Measurements from ENCODE around the gene CRACR2B. TPM values are rescaled to one million over a fixed set of nuclear protein-coding genes. Genes with fewer than 3 reads are reported as not detected.

Gene CRACR2B
- total and polyA plus RNA-seq, 3 experiments from 2014 or later = 2.4 to 3.6 TPM; not detected in 1

DNA sequence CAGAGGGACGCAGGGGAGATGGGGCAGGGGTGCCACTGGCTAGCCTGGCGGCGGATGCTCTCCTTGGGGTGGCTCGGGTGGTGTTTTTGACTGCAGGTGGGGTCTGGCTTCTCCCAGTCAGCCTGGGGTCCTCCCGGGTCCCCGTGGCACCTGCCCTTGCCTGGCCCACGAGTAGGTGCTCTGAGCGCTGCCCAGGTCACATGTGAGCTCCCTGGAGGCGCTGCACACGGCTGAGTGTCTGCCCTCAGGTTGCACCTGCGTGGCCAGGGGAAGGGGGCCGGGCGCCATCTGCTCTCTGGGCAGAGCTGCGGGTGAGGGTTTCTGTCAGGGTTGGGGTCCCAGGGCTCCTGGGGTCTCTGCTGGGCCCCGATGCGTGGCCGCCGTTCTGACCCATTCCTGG lies 20.2 kb downstream of the CRACR2B start:
- H3K36me3 Mint-ChIP-seq = no peaks in the 10 kb centered on the region
- Histone ChIP-seq H3K4me1 (ENCODE audit: insufficient read depth, low read length) (peaks cover 25% of the 10 kb centered on the region), H3K27ac (ENCODE audit: low read depth, low read length) (no peak overlapping the region), H3K4me3 (ENCODE audit: low read length) (no peak overlapping the region), H3K27me3 (ENCODE audit: insufficient read depth, low read length, poor library complexity, severe bottlenecking) (peaks cover 8% of the 10 kb centered on the region), H3K9me3 (ENCODE audit: low read length) (no peaks in the 10 kb centered on the region), H3K36me3 (ENCODE audit: insufficient read depth, low read length) (no peaks in the 10 kb centered on the region)
- ChIA-PET CTCF (interaction anchor here (0.9 to 5.4 kb wide), 6 partner anchors 16 to 205 kb away, joined by 3 to 48 read pairs (median 5); no protein-coding TSS in a partner anchor), POLR2A (interaction anchor here (0.5 kb wide), 1 partner anchor 9 kb away, joined by 4 read pairs; no protein-coding TSS in a partner anchor)
- peaks cover 5 to 8% of the 10 kb centered on the region in 2 donors for H3K27me3 Mint-ChIP-seq
- H3K4me1 Mint-ChIP-seq = peaks cover 0 to 22% (median 7%) of the 10 kb centered on the region in 3 donors
- H3K27ac Mint-ChIP-seq = no peak overlapping the region
- H3K9me3 Mint-ChIP-seq = no peaks in the 10 kb centered on the region
- peak overlapping the region in 1 of 7 donors; percentile 45 for H3K4me3 Mint-ChIP-seq
- DNase-seq = no peak

DNA sequence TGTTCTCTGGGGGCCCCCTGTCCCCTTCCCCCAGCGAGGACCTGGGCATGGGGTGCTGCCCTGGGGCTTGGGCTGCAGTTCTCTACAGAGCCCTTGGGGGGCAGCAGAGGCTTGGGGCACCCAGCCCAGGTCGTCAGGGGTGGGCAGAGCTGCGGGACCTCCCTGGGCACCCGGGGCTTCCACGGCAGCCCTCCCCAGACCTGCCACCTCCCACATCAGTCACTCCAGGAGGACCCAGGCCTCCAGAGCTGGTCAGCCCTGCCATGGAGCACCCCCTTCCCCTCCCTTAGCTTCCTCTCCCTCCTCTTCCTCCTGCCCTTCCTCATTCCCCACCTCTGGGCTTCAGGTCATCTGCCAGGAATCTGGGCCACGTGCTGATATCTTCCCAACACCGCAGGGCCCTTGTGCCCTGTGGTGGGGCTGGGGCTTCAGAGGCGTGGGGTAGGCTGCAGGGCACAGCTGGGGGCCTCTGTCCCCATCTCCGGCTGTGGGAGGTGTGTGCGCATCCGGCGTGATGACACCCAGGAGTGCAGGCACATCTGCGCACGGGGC lies 20.7 kb downstream of the CRACR2B start:
- H3K27me3 Mint-ChIP-seq = peaks cover 3 to 6% of the 10 kb centered on the region in 2 donors
- POLR2A ChIA-PET = interaction anchor here (0.5 kb wide), 1 partner anchor 8 kb away, joined by 4 read pairs; no protein-coding TSS in a partner anchor
- H3K27ac Mint-ChIP-seq = no peak overlapping the region
- Histone ChIP-seq H3K27ac (ENCODE audit: low read depth, low read length) (no peak overlapping the region), H3K4me3 (ENCODE audit: low read length) (no peak overlapping the region), H3K27me3 (ENCODE audit: insufficient read depth, low read length, poor library complexity, severe bottlenecking) (peaks cover 8% of the 10 kb centered on the region), H3K9me3 (ENCODE audit: low read length) (no peaks in the 10 kb centered on the region), H3K4me1 (ENCODE audit: insufficient read depth, low read length) (peaks cover 23% of the 10 kb centered on the region), H3K36me3 (ENCODE audit: insufficient read depth, low read length) (no peaks in the 10 kb centered on the region)
- H3K9me3 Mint-ChIP-seq = no peaks in the 10 kb centered on the region
- peak; percentile 59 to 77 (median 60) for DNase-seq
- peak overlapping the region; percentile 32 to 86 (median 58) for H3K4me3 Mint-ChIP-seq
- H3K4me1 Mint-ChIP-seq = peaks cover 0 to 19% (median 6%) of the 10 kb centered on the region in 3 donors
- CTCF ChIA-PET = interaction anchor here (0.7 to 5.4 kb wide), 9 partner anchors 9 to 204 kb away, joined by 3 to 48 read pairs (median 4); no protein-coding TSS in a partner anchor
- no peaks in the 10 kb centered on the region for H3K36me3 Mint-ChIP-seq

GRCh38 chr11:849104-849824 lies 21.5 kb downstream of the CRACR2B start:
- Histone ChIP-seq H3K27ac (ENCODE audit: low read depth, low read length) (no peak overlapping the region), H3K4me1 (ENCODE audit: insufficient read depth, low read length) (peaks cover 17% of the 10 kb centered on the region), H3K4me3 (ENCODE audit: low read length) (no peak overlapping the region), H3K27me3 (ENCODE audit: insufficient read depth, low read length, poor library complexity, severe bottlenecking) (peaks cover 8% of the 10 kb centered on the region), H3K36me3 (ENCODE audit: insufficient read depth, low read length) (no peaks in the 10 kb centered on the region), H3K9me3 (ENCODE audit: low read length) (no peaks in the 10 kb centered on the region)
- Mint-ChIP-seq H3K9me3 (no peaks in the 10 kb centered on the region), H3K27me3 (peaks cover 2 to 4% of the 10 kb centered on the region in 2 donors), H3K4me3 (peak overlapping the region; percentile 34 to 78 (median 58)), H3K4me1 (peaks cover 0 to 11% (median 4%) of the 10 kb centered on the region in 3 donors), H3K36me3 (no peaks in the 10 kb centered on the region), H3K27ac (no peak overlapping the region)
- CTCF ChIA-PET = interaction anchor here (0.7 to 5.4 kb wide), 7 partner anchors 10 to 203 kb away, joined by 3 to 48 read pairs (median 4); no protein-coding TSS in a partner anchor
- peak in 1 of 5 donors; percentile 28 for DNase-seq
- POLR2A ChIA-PET = no interaction called here

GRCh38 chr11:849951-850774 lies 22.4 kb downstream of the CRACR2B start:
- no peak overlapping the region for H3K27ac Mint-ChIP-seq
- H3K27me3 Mint-ChIP-seq = peaks cover 2 to 4% of the 10 kb centered on the region in 2 donors
- no peak for DNase-seq
- Histone ChIP-seq H3K4me1 (ENCODE audit: insufficient read depth, low read length) (peaks cover 10% of the 10 kb centered on the region), H3K27ac (ENCODE audit: low read depth, low read length) (no peak overlapping the region), H3K9me3 (ENCODE audit: low read length) (no peaks in the 10 kb centered on the region), H3K36me3 (ENCODE audit: insufficient read depth, low read length) (no peaks in the 10 kb centered on the region), H3K27me3 (ENCODE audit: insufficient read depth, low read length, poor library complexity, severe bottlenecking) (peaks cover 8% of the 10 kb centered on the region), H3K4me3 (ENCODE audit: low read length) (no peak overlapping the region)
- ChIA-PET POLR2A (no interaction called here), CTCF (interaction anchor here (5.4 kb wide), 1 partner anchor 203 kb away, joined by 48 read pairs; no protein-coding TSS in a partner anchor)
- peaks cover 0 to 11% (median 4%) of the 10 kb centered on the region in 3 donors for H3K4me1 Mint-ChIP-seq
- H3K36me3 Mint-ChIP-seq = no peaks in the 10 kb centered on the region
- peak overlapping the region in 6 of 7 donors; percentile 38 to 82 (median 66) for H3K4me3 Mint-ChIP-seq
- no peaks in the 10 kb centered on the region for H3K9me3 Mint-ChIP-seq

DNA sequence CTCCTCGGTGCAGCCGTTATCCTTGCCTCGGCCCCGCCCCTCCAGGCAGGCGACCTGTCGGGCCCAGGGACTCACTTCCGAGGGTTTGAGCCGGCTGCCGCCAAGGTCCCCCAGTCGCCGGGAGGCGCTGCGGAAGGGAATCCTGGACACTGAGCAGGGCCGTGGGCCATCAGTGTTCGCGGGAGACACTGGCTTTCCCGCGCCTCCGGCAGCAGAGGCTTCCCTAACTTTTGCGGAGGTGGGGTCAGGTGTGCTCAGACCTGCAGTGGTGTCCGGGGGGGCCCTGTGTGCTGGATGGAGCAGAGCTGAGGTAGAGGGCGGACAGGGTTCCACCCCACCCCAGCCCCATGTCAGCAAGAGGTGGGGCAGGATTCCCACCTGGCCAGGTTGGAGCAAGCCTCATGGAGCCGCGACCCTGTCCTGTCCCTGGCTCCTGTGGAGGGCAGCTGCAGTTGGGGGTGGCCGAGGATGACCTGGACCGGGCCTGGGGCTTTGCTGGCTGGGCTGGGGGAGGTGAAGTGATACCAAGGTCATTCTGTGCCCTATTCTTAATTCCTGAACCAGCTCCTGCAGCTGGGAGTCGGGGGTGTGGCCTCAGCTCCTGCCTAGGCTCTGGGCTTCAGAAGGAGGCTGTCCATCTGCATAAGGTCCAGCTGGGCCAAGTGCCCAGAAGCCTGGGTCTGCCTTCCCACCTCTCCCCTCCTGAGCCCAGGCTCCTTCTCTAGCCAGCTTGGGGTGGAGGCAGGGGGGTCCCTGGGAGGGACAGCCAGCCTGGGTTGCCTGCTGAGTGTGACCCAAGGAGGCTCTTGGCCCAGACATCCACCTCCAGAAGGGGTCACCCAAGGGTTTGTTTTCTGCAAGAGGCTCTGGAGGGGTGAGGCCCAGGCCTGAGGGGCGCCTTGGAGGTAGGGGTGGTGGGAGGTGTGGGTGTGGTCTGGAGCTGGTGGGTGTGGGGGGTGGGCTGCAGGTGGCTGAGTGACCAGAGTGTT lies 23.4 kb downstream of the CRACR2B start:
- peak overlapping the region in 1 of 7 donors; percentile 23 for H3K4me3 Mint-ChIP-seq
- H3K27ac Mint-ChIP-seq = no peak overlapping the region
- peaks cover 0 to 12% (median 4%) of the 10 kb centered on the region in 3 donors for H3K4me1 Mint-ChIP-seq
- CTCF ChIA-PET = no interaction called here
- H3K36me3 Mint-ChIP-seq = no peaks in the 10 kb centered on the region
- H3K27me3 Mint-ChIP-seq = peaks cover 2 to 4% of the 10 kb centered on the region in 2 donors
- H3K36me3 ChIP-seq (ENCODE audit: insufficient read depth, low read length) = no peaks in the 10 kb centered on the region
- H3K27me3 ChIP-seq (ENCODE audit: insufficient read depth, low read length, poor library complexity, severe bottlenecking) = peaks cover 8% of the 10 kb centered on the region
- no peak for DNase-seq
- no peak overlapping the region for H3K27ac ChIP-seq (ENCODE audit: low read depth, low read length)
- H3K4me1 ChIP-seq (ENCODE audit: insufficient read depth, low read length) = peaks cover 10% of the 10 kb centered on the region
- no peaks in the 10 kb centered on the region for H3K9me3 ChIP-seq (ENCODE audit: low read length)
- no peak overlapping the region for H3K4me3 ChIP-seq (ENCODE audit: low read length)
- POLR2A ChIA-PET = interaction anchor here (0.6 kb wide), 1 partner anchor 252 kb away, joined by 3 read pairs; no protein-coding TSS in a partner anchor
- no peaks in the 10 kb centered on the region for H3K9me3 Mint-ChIP-seq

DNA sequence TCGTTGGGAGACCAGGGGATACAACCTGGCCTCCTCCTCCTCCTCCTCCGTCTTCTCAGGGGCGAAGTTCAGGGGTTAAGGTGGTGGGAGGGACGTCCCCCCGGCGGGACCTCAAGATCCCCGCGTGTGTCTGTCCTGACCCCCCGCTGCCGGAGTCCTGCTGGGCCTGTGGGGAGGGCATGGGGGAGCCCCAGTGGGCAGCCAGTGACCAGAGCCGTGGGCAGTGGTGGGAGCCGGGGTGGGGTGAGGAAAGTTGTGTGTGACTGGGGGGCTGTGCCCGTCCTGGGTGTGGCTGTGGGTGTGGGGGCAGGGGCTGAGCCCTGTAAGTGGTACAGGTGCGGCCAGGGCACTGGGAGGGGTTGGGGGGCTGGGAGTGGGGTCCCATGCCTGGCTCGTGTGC lies 25.0 kb downstream of the CRACR2B start:
- Mint-ChIP-seq H3K36me3 (no peaks in the 10 kb centered on the region), H3K9me3 (no peaks in the 10 kb centered on the region), H3K4me1 (peaks cover 5 to 19% (median 8%) of the 10 kb centered on the region in 3 donors), H3K27me3 (peaks cover 2 to 4% of the 10 kb centered on the region in 2 donors), H3K4me3 (no peak overlapping the region), H3K27ac (no peak overlapping the region)
- Histone ChIP-seq H3K27me3 (ENCODE audit: insufficient read depth, low read length, poor library complexity, severe bottlenecking) (peaks cover 8% of the 10 kb centered on the region), H3K36me3 (ENCODE audit: insufficient read depth, low read length) (no peaks in the 10 kb centered on the region), H3K27ac (ENCODE audit: low read depth, low read length) (no peak overlapping the region), H3K9me3 (ENCODE audit: low read length) (no peaks in the 10 kb centered on the region), H3K4me3 (ENCODE audit: low read length) (no peak overlapping the region), H3K4me1 (ENCODE audit: insufficient read depth, low read length) (peaks cover 10% of the 10 kb centered on the region)
- ChIA-PET CTCF (no interaction called here), POLR2A (no interaction called here)
- no peak for DNase-seq
